ENCODE data around the gene NUMBL. TPM values are rescaled to one million over a fixed set of nuclear protein-coding genes. Genes with fewer than 3 reads are reported as not detected.

Gene NUMBL
- total RNA-seq, 1 experiment from 2014 or later, result 57.7 TPM

DNA sequence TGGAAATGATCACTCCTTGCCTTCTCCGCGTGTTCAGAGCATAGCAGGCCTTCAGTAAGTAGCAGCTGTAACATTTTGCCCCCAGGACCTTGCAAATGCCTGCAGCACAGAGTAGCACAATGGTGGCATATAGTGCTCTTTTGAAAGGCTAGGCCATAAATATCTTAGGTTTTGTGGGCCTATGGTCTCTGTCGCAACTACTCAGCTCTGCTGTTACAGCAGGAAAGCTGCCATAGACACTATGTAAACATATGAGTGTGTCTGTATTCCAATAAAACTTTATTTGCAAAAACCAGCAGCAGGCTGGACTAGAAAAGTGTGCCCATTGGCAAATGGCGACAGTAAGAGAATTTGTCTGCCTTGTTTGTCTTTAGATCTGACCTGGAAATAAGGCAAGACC is 35.8 kb upstream of the NUMBL start:
- Histone ChIP-seq H3K4me2 (no peak overlapping the region), H3K27me3 (ENCODE audit: insufficient read depth, low read depth) (no peaks in the 10 kb centered on the region), H3K4me1 (replicated peaks; ENCODE audit: insufficient read depth) (peaks cover 10% of the 10 kb centered on the region; the same call in 1 of the 2 replicates), H2AFZ (no peak overlapping the region), H3K9me2 (ENCODE audit: insufficient read depth) (no peaks in the 10 kb centered on the region), H3K79me2 (ENCODE audit: low read depth) (peaks cover 34% of the 10 kb centered on the region), H4K20me1 (ENCODE audit: insufficient read depth) (peaks cover 24% of the 10 kb centered on the region; the same call in 1 of the 2 replicates), H3K4me3 (no peak overlapping the region), H3K36me3 (ENCODE audit: low read depth) (peaks cover 35% of the 10 kb centered on the region; the same call in 1 of the 2 replicates), H3K9me3 (ENCODE audit: insufficient read depth, low read depth) (no peaks in the 10 kb centered on the region), H3K27ac (no peak overlapping the region), H3F3A (ENCODE audit: insufficient read depth, low read depth) (0 out of 2 replicates have a peak, but pooled peaks cover 7% of the 10 kb centered on the region)
- DNase-seq, result no peak
- intact Hi-C loops (cut with micrococcal nuclease; ENCODE audit: unreplicated experiment), result no loop called here
- ChIA-PET POLR2A (ENCODE audit: unreplicated experiment) (interaction anchor here (0.7 kb wide), 1 partner anchor 10 kb away, joined by 9 read pairs; no protein-coding TSS in a partner anchor), CTCF (no interaction called here)
- BruUV-seq (replicated peaks), result no TSS peak
- TF ChIP-seq CTCF (conservative IDR thresholded peaks at IDR 0.05), result no peak
- no peak for TF ChIP-seq EZH2 (IDR thresholded peaks at IDR 0.05; ENCODE audit: low read depth)

- Histone ChIP-seq H3K4me3 (no peak overlapping the region), H3K4me2 (no peak overlapping the region), H3K9me3 (ENCODE audit: insufficient read depth, low read depth) (no peaks in the 10 kb centered on the region), H3K4me1 (replicated peaks; ENCODE audit: insufficient read depth) (peaks cover 21% of the 10 kb centered on the region), H4K20me1 (ENCODE audit: insufficient read depth) (peaks cover 28% of the 10 kb centered on the region), H2AFZ (no peak overlapping the region), H3K27me3 (ENCODE audit: insufficient read depth, low read depth) (no peaks in the 10 kb centered on the region), H3K36me3 (ENCODE audit: low read depth) (peaks cover 42% of the 10 kb centered on the region), H3K27ac (no peak overlapping the region), H3K79me2 (ENCODE audit: low read depth) (peaks cover 49% of the 10 kb centered on the region), H3K9me2 (ENCODE audit: insufficient read depth) (no peaks in the 10 kb centered on the region), H3F3A (ENCODE audit: insufficient read depth, low read depth) (0 out of 2 replicates have a peak, but pooled peaks cover 7% of the 10 kb centered on the region)
- ChIA-PET CTCF (no interaction called here), POLR2A (ENCODE audit: unreplicated experiment) (no interaction called here)
- TF ChIP-seq EZH2 (IDR thresholded peaks at IDR 0.05; ENCODE audit: low read depth) (no peak), CTCF (conservative IDR thresholded peaks at IDR 0.05) (no peak)
- intact Hi-C loops (cut with micrococcal nuclease; ENCODE audit: unreplicated experiment), result no loop called here
- no TSS peak for BruUV-seq (replicated peaks)
- no peak for DNase-seq
Observed at GRCh38 chr19:40724855-40725254, 34.4 kb upstream of the NUMBL start.

DNA sequence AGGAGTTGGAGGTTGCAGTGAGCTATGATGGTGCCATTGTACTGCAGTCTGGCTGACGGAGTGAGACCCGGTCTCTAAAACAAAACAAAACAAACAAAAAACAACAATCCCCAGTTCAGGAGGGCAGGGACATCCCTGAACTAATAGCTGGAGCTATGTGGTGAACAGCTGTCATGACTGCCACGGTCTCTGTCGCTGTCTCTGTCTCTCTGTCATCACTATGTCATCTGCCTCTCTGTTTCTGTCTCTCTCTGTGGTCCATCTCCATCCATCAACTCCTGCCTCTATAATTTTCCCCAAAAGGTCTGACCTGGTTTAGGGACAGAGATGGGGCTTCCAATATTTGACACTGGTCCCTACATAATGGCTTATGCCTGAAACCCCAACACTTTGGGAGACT is 33.9 kb upstream of the NUMBL start:
- peaks cover 26% of the 10 kb centered on the region for H3K4me1 ChIP-seq (replicated peaks; ENCODE audit: insufficient read depth)
- H3K4me3 ChIP-seq, result no peak overlapping the region
- peaks cover 37% of the 10 kb centered on the region for H3K36me3 ChIP-seq (ENCODE audit: low read depth)
- H4K20me1 ChIP-seq (ENCODE audit: insufficient read depth), result peaks cover 29% of the 10 kb centered on the region
- no peak for DNase-seq
- TF ChIP-seq CTCF (conservative IDR thresholded peaks at IDR 0.05) (no peak), EZH2 (IDR thresholded peaks at IDR 0.05; ENCODE audit: low read depth) (no peak)
- H3K9me3 ChIP-seq (ENCODE audit: insufficient read depth, low read depth), result no peaks in the 10 kb centered on the region
- H3K27me3 ChIP-seq (ENCODE audit: insufficient read depth, low read depth), result no peaks in the 10 kb centered on the region
- H3K79me2 ChIP-seq (ENCODE audit: low read depth), result peaks cover 54% of the 10 kb centered on the region
- H3K27ac ChIP-seq, result no peak overlapping the region
- intact Hi-C loops (cut with micrococcal nuclease; ENCODE audit: unreplicated experiment), result no loop called here
- no TSS peak for BruUV-seq (replicated peaks)
- POLR2A ChIA-PET (ENCODE audit: unreplicated experiment), result interaction anchor here (0.6 kb wide), 1 partner anchor 104 kb away, joined by 5 read pairs; no protein-coding TSS in a partner anchor
- no peak overlapping the region for H2AFZ ChIP-seq
- CTCF ChIA-PET, result no interaction called here
- no peaks in the 10 kb centered on the region for H3K9me2 ChIP-seq (ENCODE audit: insufficient read depth)
- H3K4me2 ChIP-seq, result no peak overlapping the region
- 0 out of 2 replicates have a peak, but pooled peaks cover 9% of the 10 kb centered on the region for H3F3A ChIP-seq (ENCODE audit: insufficient read depth, low read depth)

Data from PC-9 (cell line).